Upper lobe of right lung (tissue), 1 donor: ENCODE results near the gene DNAJB8. TPM values are rescaled to one million over a fixed set of nuclear protein-coding genes. Genes with fewer than 3 reads are reported as not detected.

Experiments used
- ATAC-seq: fragments of 200-7000 bp; cut with Tn5 transposase; one replicate; pipeline ENCODE4 v1.9.1; 2020; ENCODE audit warnings: mild to moderate bottlenecking, moderate library complexity
- DNase-seq: peaks from one replicate; pipeline ENCODE4 v3.0.0-alpha.2; 2020
- H3K27ac ChIP-seq: fragments of 200-600 bp; one replicate; pipeline ENCODE4 v1.8.0; 2022
- H3K27me3 ChIP-seq: fragments of 200-600 bp; one replicate; pipeline ENCODE4 v1.8.0; 2022; ENCODE audit warnings: mild to moderate bottlenecking
- H3K36me3 ChIP-seq: fragments of 200-600 bp; one replicate; pipeline ENCODE4 v1.8.0; 2022
- H3K4me1 ChIP-seq: fragments of 200-600 bp; one replicate; pipeline ENCODE4 v1.8.0; 2022
- H3K4me3 ChIP-seq: fragments of 200-600 bp; one replicate; pipeline ENCODE4 v1.8.0; 2022; ENCODE audit warnings: mild to moderate bottlenecking
- H3K9me3 ChIP-seq: fragments of 200-600 bp; one replicate; pipeline ENCODE4 v1.8.0; 2022
- CTCF ChIP-seq: fragments of 200-600 bp; IDR thresholded peaks from one replicate; pipeline ENCODE4 v1.8.0; 2022; ENCODE audit warnings: antibody characterized with exemption
- intact Hi-C: fragments of 100-400 bp; cut with DNase I; formaldehyde crosslinking; loops from one replicate; pipeline ENCODE4 v1.11.0; 2022
- total RNA-seq: library from RNA; stranded (reverse); fragmentation: NEBNext Ultra II Directional; extraction: Animal tissue kit (Norgen Biotek cat#: 25700); gene quantifications from one replicate; pipeline ENCODE4 v1.2.1, GENCODE V29; 2021
- donor health status: DM: no; HTN: yes; CAD: no; lungs with severe emphysema.

DNAJB8 gene
- total RNA-seq, 1 donor from 2014 or later, result not detected

GRCh38 chr3:128420289-128420688 is 46.4 kb downstream of the DNAJB8 start:
- H3K9me3 ChIP-seq, result no peaks in the 10 kb centered on the region
- intact Hi-C loops, result loop anchor here (10.0 kb wide), 1 partner anchor 185 kb away; no protein-coding TSS in a partner anchor
- H3K4me3 ChIP-seq, result no peak overlapping the region
- H3K27me3 ChIP-seq, result no peaks in the 10 kb centered on the region
- H3K4me1 ChIP-seq, result no peaks in the 10 kb centered on the region
- ATAC-seq, result no peak
- no peaks in the 10 kb centered on the region for H3K36me3 ChIP-seq
- no peak overlapping the region for H3K27ac ChIP-seq
- DNase-seq, result no peak
- no peak for TF ChIP-seq CTCF

GRCh38 chr3:128419311-128419710 is 47.4 kb downstream of the DNAJB8 start:
- no peak overlapping the region for H3K4me3 ChIP-seq

GRCh38 chr3:128418900-128419299 is 47.8 kb downstream of the DNAJB8 start:
- H3K27me3 ChIP-seq, result no peaks in the 10 kb centered on the region
- TF ChIP-seq CTCF, result no peak
- H3K9me3 ChIP-seq, result no peaks in the 10 kb centered on the region
- intact Hi-C loops, result no loop called here
- no peaks in the 10 kb centered on the region for H3K36me3 ChIP-seq
- no peak for ATAC-seq
- H3K27ac ChIP-seq, result no peak overlapping the region
- no peaks in the 10 kb centered on the region for H3K4me1 ChIP-seq
- DNase-seq, result no peak
- no peak overlapping the region for H3K4me3 ChIP-seq

More at GRCh38 chr3:128419311-128419710, 47.4 kb downstream of the DNAJB8 start:
- no peak for TF ChIP-seq CTCF
- H3K27me3 ChIP-seq, result no peaks in the 10 kb centered on the region
- H3K4me1 ChIP-seq, result no peaks in the 10 kb centered on the region
- DNase-seq (no peak), ATAC-seq (no peak)
- H3K9me3 ChIP-seq, result no peaks in the 10 kb centered on the region
- H3K36me3 ChIP-seq, result no peaks in the 10 kb centered on the region
- H3K27ac ChIP-seq, result no peak overlapping the region
- intact Hi-C loops, result no loop called here

- ATAC-seq (peak; percentile 5), DNase-seq (no peak)
- Histone ChIP-seq H3K27me3 (no peaks in the 10 kb centered on the region), H3K4me1 (no peaks in the 10 kb centered on the region), H3K36me3 (no peaks in the 10 kb centered on the region), H3K4me3 (no peak overlapping the region), H3K9me3 (no peaks in the 10 kb centered on the region), H3K27ac (no peak overlapping the region)
- TF ChIP-seq CTCF, result no peak
- intact Hi-C loops, result no loop called here
Observed at GRCh38 chr3:128416578-128417211, 50.0 kb downstream of the DNAJB8 start.

- H3K9me3 ChIP-seq, result no peaks in the 10 kb centered on the region
- no peak for DNase-seq
- H3K4me3 ChIP-seq, result no peak overlapping the region
- H3K4me1 ChIP-seq, result no peaks in the 10 kb centered on the region
- intact Hi-C loops, result no loop called here
- no peaks in the 10 kb centered on the region for H3K36me3 ChIP-seq
- no peak overlapping the region for H3K27ac ChIP-seq
- peak; percentile 3 for ATAC-seq
- TF ChIP-seq CTCF, result no peak
- H3K27me3 ChIP-seq, result no peaks in the 10 kb centered on the region
Observed at GRCh38 chr3:128415773-128416577, 50.7 kb downstream of the DNAJB8 start.
